GM18520 (cell line): ENCODE results near the gene ZFAND3.

Experiments
- ATAC-seq: cut with Tn5 transposase; IDR thresholded peaks from one replicate; pipeline ENCODE4 v1.9.1; 2021; ENCODE audit not compliant: unreplicated experiment

The ZFAND3 gene

DNA sequence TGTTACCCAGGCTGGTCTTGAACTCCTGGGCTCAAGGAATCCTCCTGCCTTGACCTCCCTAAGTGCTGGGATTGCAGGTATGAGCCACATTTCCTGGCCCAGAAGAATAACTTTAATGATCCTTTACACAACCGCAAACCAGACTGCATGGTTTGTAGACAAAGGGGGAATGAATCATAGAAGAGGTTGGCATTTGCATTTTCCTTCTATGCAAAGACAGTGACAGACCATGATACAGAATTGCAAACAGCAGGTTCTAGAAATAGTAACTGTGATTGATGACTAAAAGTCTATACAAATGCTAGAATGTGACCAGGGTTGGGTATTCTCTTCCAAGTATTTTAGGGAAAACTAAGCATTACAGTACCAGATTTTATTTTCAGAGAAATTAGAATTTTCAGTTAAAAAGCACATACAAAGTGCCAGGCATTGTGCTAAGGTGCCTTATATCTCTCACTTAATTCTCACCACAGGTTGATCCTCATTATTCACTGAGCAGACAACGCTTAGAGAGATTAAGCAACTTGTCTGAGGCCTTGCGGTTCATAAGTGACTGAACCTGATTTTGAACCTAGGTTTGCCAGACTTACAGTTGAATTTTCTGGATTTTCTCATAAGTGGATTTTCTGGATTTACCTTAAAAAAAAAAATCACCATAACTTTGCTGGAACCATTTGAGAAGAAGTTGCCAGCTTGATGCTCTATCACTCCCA is 146.6 kb downstream of the ZFAND3 start:
- ATAC-seq: peak; percentile 71

- ATAC-seq: no peak
These were observed 147.3 kb downstream of the ZFAND3 start for GRCh38 chr6:37966801-37967200.

DNA sequence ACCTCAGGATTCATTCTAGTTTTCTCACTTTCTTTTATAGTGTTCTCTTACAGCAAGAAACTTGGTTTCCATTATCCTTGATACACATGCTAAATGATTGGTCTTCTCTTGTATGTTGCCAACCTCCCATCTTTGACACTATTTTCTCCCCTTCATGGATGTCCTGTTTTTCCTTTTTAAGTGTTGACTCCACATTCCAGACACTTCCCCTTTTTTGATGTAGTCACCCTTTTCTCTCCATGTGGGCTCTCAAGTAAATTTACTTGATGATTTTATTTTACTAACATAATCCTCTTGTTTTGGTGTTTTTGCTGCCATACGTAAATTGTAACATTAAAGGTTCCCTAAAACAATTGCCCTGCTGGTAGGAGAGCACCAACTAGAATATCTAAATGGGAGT is 148.1 kb downstream of the ZFAND3 start:
- ATAC-seq: no peak

DNA sequence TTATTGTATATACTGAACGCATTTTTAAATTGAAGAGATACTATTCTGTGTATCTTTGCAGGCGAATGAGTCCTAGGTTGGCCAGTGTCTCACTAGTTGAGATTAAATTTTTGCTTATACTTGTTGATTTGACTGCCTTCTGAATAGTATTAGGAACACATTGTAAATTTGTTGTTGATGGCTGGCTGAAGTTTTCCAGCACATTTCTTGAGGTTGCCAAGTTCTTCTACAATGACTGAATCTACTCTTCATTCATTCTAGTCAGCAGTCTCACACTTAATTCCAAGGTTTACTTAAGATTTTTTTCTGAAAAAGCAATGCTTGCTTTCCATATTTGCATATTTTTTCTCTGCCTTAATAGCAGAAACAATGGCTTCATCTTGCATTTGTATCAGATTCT is 151.7 kb downstream of the ZFAND3 start:
- ATAC-seq: no peak

- no peak for ATAC-seq
These were observed 152.3 kb downstream of the ZFAND3 start for GRCh38 chr6:37971711-37972390.

DNA sequence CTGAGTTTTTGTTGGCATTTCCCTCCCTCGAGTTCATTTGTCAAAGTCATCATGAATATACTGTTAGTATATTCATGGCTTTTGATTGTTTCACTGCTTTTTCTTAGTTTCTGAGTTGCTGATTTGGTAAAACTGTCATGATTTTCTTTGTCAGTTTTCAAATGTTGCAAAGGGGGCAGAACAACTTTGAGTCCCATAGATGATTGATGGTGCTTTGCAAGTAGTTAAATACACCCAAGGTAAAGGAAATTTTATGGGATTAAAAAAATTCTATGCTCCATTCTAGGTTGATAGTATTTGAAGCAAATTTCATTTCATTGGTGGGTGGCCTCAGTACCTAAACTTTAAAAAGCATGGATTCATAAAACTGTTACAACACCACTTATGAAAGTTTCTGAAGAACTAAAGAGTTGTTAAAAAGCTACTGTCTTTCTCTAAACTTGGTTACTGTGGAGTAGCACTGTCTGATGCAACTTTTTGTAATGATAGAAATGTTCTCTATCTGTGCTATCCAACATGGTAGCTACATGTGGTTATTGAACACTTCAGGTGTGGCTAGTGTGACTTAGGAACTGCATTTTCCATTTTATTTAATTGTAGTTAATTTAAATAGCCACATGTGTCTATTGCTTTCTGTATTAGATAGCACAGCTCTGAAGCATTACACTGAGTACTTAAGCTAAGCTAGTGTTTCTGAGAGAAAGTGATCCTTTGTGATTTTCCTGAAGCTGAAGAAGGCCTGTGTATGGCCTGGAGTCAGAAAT is 153.6 kb downstream of the ZFAND3 start:
- no peak for ATAC-seq

DNA sequence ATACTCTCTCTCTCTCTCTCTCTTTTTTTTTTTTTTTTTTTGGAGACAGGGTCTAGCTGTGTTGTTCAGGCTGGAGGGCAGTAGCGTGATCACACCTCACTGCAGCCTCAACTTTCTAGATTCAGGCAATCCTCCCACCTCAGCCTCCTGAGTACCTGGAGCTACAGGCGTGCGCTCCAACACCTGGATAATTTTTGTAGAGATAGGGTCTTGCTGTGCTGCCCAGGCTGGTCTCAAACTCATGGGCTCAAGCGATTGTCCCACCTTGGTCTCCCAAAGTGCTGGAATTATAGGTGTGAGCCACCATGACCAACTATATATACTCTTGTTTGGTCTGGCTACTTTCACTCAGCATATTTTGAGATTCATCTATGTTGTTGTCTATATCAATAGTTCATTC is 154.9 kb downstream of the ZFAND3 start:
- no peak for ATAC-seq

DNA sequence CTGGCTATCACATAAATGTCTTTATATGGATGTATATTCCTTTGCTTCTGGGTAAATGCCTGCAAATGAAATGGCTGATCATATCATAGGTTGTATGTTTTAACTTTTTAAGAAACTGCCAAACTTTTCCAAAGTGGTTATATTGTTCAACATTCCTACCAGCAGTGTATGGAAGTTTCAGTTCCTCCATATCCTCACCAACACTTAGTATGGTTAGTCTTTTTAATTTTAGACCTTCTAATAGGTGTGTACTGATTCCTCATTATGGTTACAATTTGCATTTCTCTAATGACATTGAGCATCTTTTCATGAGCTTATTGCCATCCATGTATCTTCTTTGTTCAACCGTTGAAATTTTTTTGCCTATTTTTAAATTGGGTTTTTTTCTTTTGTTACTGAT is 155.4 kb downstream of the ZFAND3 start:
- ATAC-seq: no peak

DNA sequence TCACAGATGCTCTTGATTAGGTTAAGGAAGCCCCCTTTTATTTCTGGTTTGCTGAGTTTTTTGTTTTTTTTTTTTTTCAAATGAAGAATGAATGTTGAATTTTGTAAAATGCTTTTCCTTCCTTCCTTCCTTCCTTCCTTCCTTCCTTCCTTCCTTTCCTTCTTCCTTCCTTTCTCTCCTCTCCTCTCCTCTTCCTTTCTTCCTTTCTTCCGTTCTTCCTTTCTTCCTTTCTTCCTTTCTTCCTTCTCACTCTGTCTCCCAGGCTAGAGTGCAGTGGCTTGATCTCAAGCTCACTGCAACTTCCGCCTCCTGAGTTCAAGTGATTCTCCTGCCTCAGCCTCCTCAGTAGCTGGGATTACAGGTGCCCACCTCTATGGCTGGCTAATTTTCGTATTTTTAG is 158.2 kb downstream of the ZFAND3 start:
- ATAC-seq: no peak

DNA sequence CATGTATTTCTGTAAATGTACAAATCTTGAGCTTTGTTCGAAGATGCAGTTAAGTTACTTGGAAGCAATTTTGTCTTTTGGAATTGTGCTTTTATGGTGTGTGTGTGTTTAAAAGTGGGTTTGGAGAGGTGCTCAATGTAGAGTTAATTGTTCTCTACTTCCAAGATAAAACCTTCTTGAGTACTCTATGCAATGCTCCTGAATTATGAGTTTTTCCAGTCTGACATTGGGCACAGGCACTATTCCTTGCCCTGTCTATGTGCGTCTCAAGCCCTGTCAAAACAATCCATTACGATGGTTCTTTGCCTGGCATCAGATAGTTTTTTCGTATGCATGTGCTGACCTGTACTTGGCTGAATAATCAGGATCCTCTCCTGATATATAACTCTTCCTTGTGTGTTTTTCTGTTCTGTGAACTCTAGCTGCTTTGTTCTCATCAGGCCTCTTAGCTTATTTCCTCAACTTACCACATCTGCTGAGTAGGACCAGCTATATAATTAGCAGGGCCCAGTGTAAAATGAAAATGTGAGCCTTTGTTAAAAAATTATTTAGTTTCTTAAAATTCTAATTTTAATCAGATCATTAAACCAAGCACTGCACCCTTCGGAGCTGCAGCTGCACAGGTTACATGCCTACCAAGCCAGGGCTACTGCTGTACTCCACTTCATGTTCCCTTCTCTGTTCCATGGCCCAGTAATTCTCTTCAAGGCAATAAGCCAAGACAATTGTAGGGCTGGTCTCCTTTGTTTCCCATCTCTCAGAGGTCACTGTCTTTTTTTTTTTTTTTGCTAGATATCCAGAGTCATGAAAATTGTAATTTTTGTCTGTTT is 160.1 kb downstream of the ZFAND3 start:
- ATAC-seq: no peak

DNA sequence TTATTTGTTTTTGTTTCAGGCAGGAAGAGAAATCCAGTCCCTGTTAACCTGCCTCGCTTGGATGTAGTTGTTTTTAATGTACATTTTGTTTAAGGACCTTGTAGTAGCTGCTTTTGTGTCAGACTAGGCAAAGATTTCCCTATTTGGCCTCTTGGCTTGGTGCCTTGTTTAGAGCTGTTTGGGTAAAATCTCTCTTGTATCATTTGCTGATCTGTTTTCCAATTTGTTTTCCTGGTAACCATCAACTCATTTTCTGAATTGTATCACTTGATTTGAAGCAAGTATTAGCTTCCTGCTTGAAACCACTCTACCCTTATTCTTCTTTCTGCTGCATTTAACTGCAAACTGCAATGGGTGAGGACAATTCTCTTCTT is 160.7 kb downstream of the ZFAND3 start:
- no peak for ATAC-seq

GRCh38 chr6:37981626-37982025 is 162.1 kb downstream of the ZFAND3 start:
- no peak for ATAC-seq

DNA sequence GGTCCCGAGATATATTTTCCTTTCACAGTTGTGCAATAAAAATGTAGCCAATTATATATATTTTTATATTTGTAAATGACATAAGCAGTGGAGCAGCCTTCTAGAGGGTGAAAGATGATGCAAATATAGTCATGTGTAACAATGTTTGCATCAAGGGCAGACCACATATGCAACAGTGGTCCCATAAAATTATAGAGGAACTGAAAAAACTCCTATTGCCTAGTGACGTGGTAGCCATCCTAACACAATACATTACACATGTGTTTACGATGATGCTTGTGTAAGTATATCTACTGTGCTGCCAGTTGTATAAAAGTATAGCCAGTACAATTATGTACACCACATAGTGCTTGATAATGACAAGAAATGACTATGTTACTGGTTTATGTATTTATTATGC is 162.8 kb downstream of the ZFAND3 start:
- no peak for ATAC-seq

GRCh38 chr6:37983720-37984501 is 164.4 kb downstream of the ZFAND3 start:
- no peak for ATAC-seq

GRCh38 chr6:37984578-37984977 is 165.1 kb downstream of the ZFAND3 start:
- ATAC-seq: no peak

GRCh38 chr6:37985355-37985754 is 165.8 kb downstream of the ZFAND3 start:
- ATAC-seq: no peak

DNA sequence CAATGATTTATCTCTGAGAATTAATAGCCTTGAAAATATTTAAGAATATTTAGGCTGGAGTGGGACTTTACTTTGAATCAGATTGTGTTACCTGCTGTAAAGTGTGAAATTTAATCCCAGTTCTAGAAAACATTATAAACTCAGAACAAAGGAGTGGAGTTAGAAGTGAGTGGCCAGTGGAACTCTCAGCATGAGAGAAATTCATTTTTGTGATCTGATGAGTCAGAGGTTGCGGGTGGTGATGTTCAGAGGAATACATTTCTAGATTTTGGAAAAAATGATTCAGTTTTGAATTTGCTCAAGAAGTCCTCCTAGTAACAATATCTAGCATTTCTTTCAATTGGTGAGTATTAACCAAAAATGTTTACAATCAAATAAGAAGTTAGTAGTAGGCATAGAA is 167.5 kb downstream of the ZFAND3 start:
- no peak for ATAC-seq

- ATAC-seq: no peak
These were observed 168.0 kb downstream of the ZFAND3 start for GRCh38 chr6:37987559-37987958.

- ATAC-seq: no peak
These were observed 168.6 kb downstream of the ZFAND3 start for GRCh38 chr6:37988127-37988526.

DNA sequence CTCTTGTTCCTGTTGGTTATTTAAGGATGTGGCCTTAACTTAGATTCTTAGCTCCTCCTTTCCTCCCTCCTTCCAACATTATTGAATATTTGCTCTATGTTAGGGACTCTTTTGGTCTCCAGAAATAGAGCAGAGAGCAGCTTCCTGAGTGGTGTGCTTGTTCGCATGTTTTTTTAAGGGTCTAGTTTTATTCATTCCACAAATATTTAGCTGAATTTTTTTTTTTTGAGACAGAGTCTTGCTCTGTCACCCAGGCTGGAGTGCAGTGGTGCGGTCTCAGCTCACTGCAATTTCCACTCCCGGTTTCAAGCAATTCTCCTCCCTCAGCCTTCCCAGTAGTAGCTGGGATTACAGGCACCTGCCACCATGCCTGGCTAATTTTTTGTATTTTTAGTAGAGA is 169.2 kb downstream of the ZFAND3 start:
- ATAC-seq: no peak
